Astrocyte of the spinal cord (primary cell): ENCODE data around the gene JPH2.

Experiments
- DNase-seq: peaks from one replicate; pipeline ENCODE4 v3.0.0; 2011; ENCODE audit warnings: low read depth, low spot score
- H3K4me3 ChIP-seq: 2 replicates; pipeline ENCODE4 v1.5.1; 2011; ENCODE audit warnings: low read depth, mild to moderate bottlenecking, low read length, moderate library complexity
- CTCF ChIP-seq: IDR thresholded peaks from 2 replicates; pipeline ENCODE4 v1.5.1; 2012; ENCODE audit warnings: low read depth, mild to moderate bottlenecking, low read length, inconsistent platforms
- in situ Hi-C: cut with HindIII; loops from 2 replicates; pipeline ENCODE4 v1.10.0; 2017; ENCODE audit warnings: low sequenced_read_pairs

JPH2 gene

GRCh38 chr20:44079291-44079690 is 107.7 kb downstream of the JPH2 start:
- no peak for DNase-seq
- in situ Hi-C loops = no loop called here
- TF ChIP-seq CTCF = no peak
- H3K4me3 ChIP-seq = no peak overlapping the region

- no peak for DNase-seq
- TF ChIP-seq CTCF = no peak
- in situ Hi-C loops = no loop called here
- no peak overlapping the region for H3K4me3 ChIP-seq
These were observed 111.1 kb downstream of the JPH2 start for GRCh38 chr20:44075950-44076232.

GRCh38 chr20:44075191-44075949 is 111.6 kb downstream of the JPH2 start:
- in situ Hi-C loops = no loop called here
- TF ChIP-seq CTCF = no peak
- no peak overlapping the region for H3K4me3 ChIP-seq
- no peak for DNase-seq

- in situ Hi-C loops = no loop called here
- no peak for TF ChIP-seq CTCF
- DNase-seq = peak; percentile 65
- no peak overlapping the region for H3K4me3 ChIP-seq
These were observed 112.5 kb downstream of the JPH2 start for GRCh38 chr20:44074252-44075151.

GRCh38 chr20:44073675-44074071 is 113.3 kb downstream of the JPH2 start:
- no peak for DNase-seq
- no peak for TF ChIP-seq CTCF
- in situ Hi-C loops = no loop called here
- no peak overlapping the region for H3K4me3 ChIP-seq

- DNase-seq = no peak
- in situ Hi-C loops = no loop called here
- H3K4me3 ChIP-seq = no peak overlapping the region
- no peak for TF ChIP-seq CTCF
These were observed 113.8 kb downstream of the JPH2 start for GRCh38 chr20:44073011-44073674.
